K562 (cell line): ENCODE data around the gene DHX8. TPM values are rescaled to one million over a fixed set of nuclear protein-coding genes. Genes with fewer than 3 reads are reported as not detected.

Source experiments
- ATF7 ChIP-seq: fragments of 450-650 bp; IDR thresholded peaks from 2 replicates; pipeline ENCODE4 v1.7.1; 2014; ENCODE audit warnings: mild to moderate bottlenecking, moderate library complexity
- BACH1 ChIP-seq: fragments of 200-800 bp; sonication (Bioruptor generic); IDR thresholded peaks from 2 replicates; pipeline ENCODE4 v1.6.1; 2016; ENCODE audit warnings: missing genetic modification characterization, missing compliant biosample characterization
- CBX5 ChIP-seq: IDR thresholded peaks from 2 replicates; pipeline ENCODE4 v1.6.1; 2014; ENCODE audit warnings: low read depth, borderline replicate concordance
- CHD2 ChIP-seq: IDR thresholded peaks from 2 replicates; pipeline ENCODE4 v1.6.1; 2011; ENCODE audit warnings: low read depth, low read length
- FOXP4 ChIP-seq: sonication (generic); formaldehyde crosslinking; IDR thresholded peaks from 2 replicates; pipeline ENCODE4 v1.8.0; 2022; ENCODE audit warnings: mild to moderate bottlenecking, missing genetic modification reagents, borderline replicate concordance
- GTF2A2 ChIP-seq: IDR thresholded peaks from 2 replicates; pipeline ENCODE4 v1.6.1; 2016; ENCODE audit warnings: mild to moderate bottlenecking, missing genetic modification characterization, missing compliant biosample characterization
- KDM2B ChIP-seq: fragments of 250-450 bp; sonication (Bioruptor Pico); IDR thresholded peaks from 2 replicates; pipeline ENCODE4 v1.8.0; 2021; ENCODE audit warnings: mild to moderate bottlenecking, moderate library complexity
- LCOR ChIP-seq: sonication (generic); formaldehyde crosslinking; IDR thresholded peaks from 2 replicates; pipeline ENCODE4 v1.8.0; 2022; ENCODE audit warnings: mild to moderate bottlenecking, missing genetic modification reagents
- MAX ChIP-seq: sonication (generic); formaldehyde crosslinking; IDR thresholded peaks from 2 replicates; pipeline ENCODE4 v1.9.0; 2022; ENCODE audit warnings: mild to moderate bottlenecking, missing genetic modification reagents
- NBN ChIP-seq: fragments of 450-650 bp; IDR thresholded peaks from 2 replicates; pipeline ENCODE4 v1.6.1; 2016; ENCODE audit warnings: low read depth, mild to moderate bottlenecking
- POLR2B ChIP-seq: fragments of 450-650 bp; IDR thresholded peaks from 2 replicates; pipeline ENCODE4 v1.6.1; 2018; ENCODE audit warnings: low read depth; ENCODE audit not compliant: partially characterized antibody
- RBFOX2 ChIP-seq: fragments of 200-400 bp; formaldehyde crosslinking; IDR thresholded peaks from 2 replicates; pipeline ENCODE4 v1.6.1; 2017; ENCODE audit warnings: low read depth, mild to moderate bottlenecking, low read length, moderate library complexity
- RBM22 ChIP-seq: fragments of 200-400 bp; formaldehyde crosslinking; IDR thresholded peaks from 2 replicates; pipeline ENCODE4 v1.6.1; 2018; ENCODE audit warnings: low read length, low read depth; ENCODE audit not compliant: poor library complexity, severe bottlenecking
- ZBTB40 ChIP-seq, 2 experiments: fragments of 450-650 bp in 1 of 2; sonication (generic) in 1 of 2; formaldehyde crosslinking in 1 of 2; IDR thresholded peaks; 2 replicates each; pipeline versions ENCODE4 v1.7.1 to v1.9.0; 2016 to 2022; ENCODE audit warnings: inconsistent platforms in 1 of 2, mild to moderate bottlenecking in 1 of 2, missing genetic modification reagents in 1 of 2
- ZNF217 ChIP-seq: sonication (generic); formaldehyde crosslinking; IDR thresholded peaks from 2 replicates; pipeline ENCODE4 v1.8.0; 2022; ENCODE audit warnings: mild to moderate bottlenecking, missing genetic modification reagents
- ZNF551 ChIP-seq: fragments of 250-450 bp; sonication (Bioruptor Pico); IDR thresholded peaks from 2 replicates; pipeline ENCODE4 v1.5.0; 2021; ENCODE audit warnings: mild to moderate bottlenecking, moderate library complexity
- ZNF778 ChIP-seq: fragments of 450-650 bp; formaldehyde crosslinking; IDR thresholded peaks from 2 replicates; pipeline ENCODE4 v1.4.0; 2020; ENCODE audit warnings: mild to moderate bottlenecking, moderate library complexity
- polyA plus RNA-seq, 8 experiments: library from polyadenylated mRNA; depleted of rRNA in 4 of 8; stranded (reverse) in 5 of 8; unstranded in 3 of 8; fragments of >200 nt; fragmentation: Nextera tagmentation in 2 of 8; fragmentation: Illumina TruSeq in 1 of 8; extraction: Ambion mirVana in 2 of 8; extraction: Trizol in 1 of 8; gene quantifications; 2 replicates each; pipeline versions ENCODE4 v1.2.1 to v1.2.3, GENCODE V29; 2011 to 2014; ENCODE audit warnings: inconsistent platforms in 1 of 8, missing spikeins in 1 of 8
- total RNA-seq, 7 experiments: library from RNA; depleted of rRNA in 6 of 7; stranded (reverse); fragments of >200 nt in 6 of 7; fragmentation: Illumina TruSeq in 2 of 7; extraction: Trizol in 2 of 7; gene quantifications; 2 replicates each; pipeline versions ENCODE4 v1.2.1 to v1.2.3, GENCODE V29; 2011 to 2021; ENCODE audit warnings: low replicate concordance in 1 of 7

Gene DHX8
- total and polyA plus RNA-seq, 9 of the 15 experiments (the other 6 are each of a cell fraction or from before 2014, with no cell fraction given): 16.7 to 42.5 (median 25.6) TPM

GRCh38 chr17:43530288-43531081, 46.7 kb downstream of the DHX8 start (continued):
- peak; percentile 55; the same call in 1 of the 2 replicates for TF ChIP-seq ZBTB40 (IDR thresholded peaks at IDR 0.05)
- TF ChIP-seq ZBTB40 (CRISPR knock-in tag; IDR thresholded peaks at IDR 0.05): no peak
- TF ChIP-seq ZNF217: no peak
- no peak for TF ChIP-seq KDM2B (CRISPR knock-in tag)
- TF ChIP-seq ATF7: no peak
- no peak for TF ChIP-seq ZNF778 (CRISPR knock-in tag)
- TF ChIP-seq CHD2: peak; percentile 58
- 0 out of 2 replicates have a peak, but pooled peaks have one; percentile 19 for TF ChIP-seq FOXP4 (CRISPR knock-in tag)
- TF ChIP-seq LCOR (CRISPR knock-in tag): no peak
- no peak for TF ChIP-seq GTF2A2 (tag)
- no peak for TF ChIP-seq BACH1 (tag)
- no peak for TF ChIP-seq RBM22
- TF ChIP-seq MAX (CRISPR knock-in tag): peak; percentile 49; the same call in 1 of the 2 replicates
- no peak for TF ChIP-seq POLR2B
- peak; percentile 42; the same call in 1 of the 2 replicates for TF ChIP-seq RBFOX2
- no peak for TF ChIP-seq ZNF551 (CRISPR knock-in tag)
- no peak for TF ChIP-seq NBN
- no peak for TF ChIP-seq CBX5
